ENCODE measurements around the gene GSE1. TPM values are rescaled to one million over a fixed set of nuclear protein-coding genes. Genes with fewer than 3 reads are reported as not detected.

Gene GSE1
- polyA plus RNA-seq, 4 donors = 54.5 to 89.1 (median 68.1) TPM

DNA sequence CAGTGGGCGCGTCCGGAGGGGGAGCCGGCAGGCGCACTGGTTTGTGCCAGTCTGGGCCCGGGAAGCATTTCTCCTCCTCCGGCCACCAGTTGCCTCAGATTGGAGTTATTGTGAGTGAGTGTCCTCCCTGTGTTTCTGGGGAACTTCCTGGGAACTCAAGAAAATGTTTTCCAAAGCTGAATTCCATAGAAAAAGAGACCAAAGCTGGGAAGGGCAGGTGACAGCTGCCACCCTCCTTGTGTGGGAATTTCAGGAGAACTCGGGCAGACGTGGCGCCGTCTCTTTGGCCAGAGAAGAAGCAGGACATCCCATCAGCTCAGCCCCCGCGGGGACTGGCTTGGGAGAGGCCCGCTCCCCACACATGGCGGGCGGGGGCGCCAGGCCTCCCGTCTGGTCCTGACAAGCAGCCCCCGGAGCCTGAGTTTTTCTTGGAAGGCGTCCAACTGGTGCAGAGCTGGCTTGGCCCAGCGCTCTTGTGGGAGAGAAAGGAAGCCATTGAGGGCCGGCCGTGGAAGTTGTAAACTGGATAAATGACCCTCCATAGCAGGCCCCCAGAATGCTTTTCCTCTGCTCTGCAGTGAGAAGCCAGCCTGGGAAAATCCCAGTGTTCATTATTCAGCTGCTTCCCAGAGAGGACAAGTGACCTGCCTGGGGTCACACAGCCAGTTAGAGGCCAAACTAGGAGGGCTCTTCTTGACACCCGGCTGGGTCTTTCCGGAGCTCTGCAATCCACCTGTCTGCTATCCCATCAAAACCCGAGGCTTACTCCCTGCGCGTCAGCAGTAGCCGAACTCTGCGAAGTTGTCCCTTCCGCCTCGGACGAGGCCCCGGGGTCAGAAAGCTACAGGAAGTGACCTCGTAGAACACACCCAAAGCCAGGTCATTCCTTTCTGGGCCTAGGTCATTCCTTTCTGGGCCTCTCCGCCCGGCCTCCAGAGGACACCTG, 39.2 kb upstream of the GSE1 start:
- peak in 3 of 4 donors; percentile 88 to 96 (median 92) for DNase-seq (ENCODE audit: low read depth in 4 of 4, low spot score in 2 of 4)

- DNase-seq (ENCODE audit: low read depth in 4 of 4, low spot score in 2 of 4) = no peak
These were observed 38.2 kb upstream of the GSE1 start for GRCh38 chr16:85574672-85575475.

DNA sequence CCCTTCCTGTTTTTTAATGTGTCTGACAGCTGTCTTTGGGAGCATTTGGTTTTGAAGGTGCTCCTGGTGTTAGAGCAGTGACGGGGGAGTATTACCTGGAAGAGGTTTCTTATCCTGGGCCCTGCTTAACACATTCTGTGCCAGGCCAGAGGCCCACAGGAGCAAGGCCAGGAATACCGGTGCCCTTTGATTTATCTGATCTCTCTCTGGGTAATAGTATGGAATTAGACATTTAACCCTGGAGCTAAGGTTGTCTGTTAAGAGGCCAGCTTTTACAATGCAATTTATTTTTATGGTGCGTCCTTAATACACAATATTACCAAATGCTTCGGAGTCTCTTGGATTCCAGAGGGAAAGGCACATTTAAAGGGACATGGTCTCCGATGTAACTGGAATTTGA, 37.2 kb upstream of the GSE1 start:
- no peak for DNase-seq (ENCODE audit: low read depth in 4 of 4, low spot score in 2 of 4)

DNA sequence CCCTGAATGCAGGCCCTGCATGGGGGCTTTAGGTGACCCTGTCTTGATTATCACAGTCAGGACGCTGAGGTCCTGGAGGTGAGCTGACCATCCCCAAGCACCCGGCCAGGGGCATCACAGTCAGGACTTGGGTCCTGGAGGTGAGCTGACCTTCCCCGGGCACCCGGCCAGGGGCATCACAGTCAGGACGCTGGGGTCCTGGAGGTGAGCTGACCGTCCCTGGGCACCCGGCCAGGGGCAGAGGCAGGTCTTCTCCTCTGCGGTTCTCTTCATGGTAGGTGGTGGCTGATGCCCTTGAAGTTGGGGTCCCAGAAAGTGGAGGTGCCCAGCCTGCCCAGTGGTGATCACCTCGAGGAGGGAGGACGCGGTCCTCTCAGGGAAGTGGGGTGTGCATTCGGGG, 36.2 kb upstream of the GSE1 start:
- DNase-seq (ENCODE audit: low read depth in 4 of 4, low spot score in 2 of 4) = no peak

GRCh38 chr16:85577899-85578598, 35.1 kb upstream of the GSE1 start:
- no peak for DNase-seq (ENCODE audit: low read depth in 4 of 4, low spot score in 2 of 4)

GRCh38 chr16:85578599-85578948, 34.5 kb upstream of the GSE1 start:
- DNase-seq (ENCODE audit: low read depth in 4 of 4, low spot score in 2 of 4) = no peak

DNA sequence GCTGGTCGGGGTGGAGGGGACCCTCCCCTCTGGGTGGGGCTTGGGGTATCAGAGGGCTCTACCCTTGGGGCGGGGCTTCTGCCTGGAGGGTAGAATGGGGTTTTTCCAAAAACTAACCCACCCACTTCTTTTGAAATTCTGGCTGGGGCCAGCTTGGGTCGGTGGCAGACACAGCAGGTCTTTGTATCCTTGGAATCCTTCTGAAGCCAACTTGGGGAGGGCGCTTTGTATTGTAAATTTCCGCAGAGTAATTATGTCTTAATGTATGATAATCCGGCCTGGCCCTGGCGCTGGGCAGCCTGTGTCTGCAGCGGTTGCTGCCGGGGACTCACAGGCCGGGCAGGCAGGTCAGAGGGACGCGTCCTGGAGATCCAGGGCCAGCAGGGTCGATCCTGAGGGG, 33.9 kb upstream of the GSE1 start:
- no peak for DNase-seq (ENCODE audit: low read depth in 4 of 4, low spot score in 2 of 4)

DNA sequence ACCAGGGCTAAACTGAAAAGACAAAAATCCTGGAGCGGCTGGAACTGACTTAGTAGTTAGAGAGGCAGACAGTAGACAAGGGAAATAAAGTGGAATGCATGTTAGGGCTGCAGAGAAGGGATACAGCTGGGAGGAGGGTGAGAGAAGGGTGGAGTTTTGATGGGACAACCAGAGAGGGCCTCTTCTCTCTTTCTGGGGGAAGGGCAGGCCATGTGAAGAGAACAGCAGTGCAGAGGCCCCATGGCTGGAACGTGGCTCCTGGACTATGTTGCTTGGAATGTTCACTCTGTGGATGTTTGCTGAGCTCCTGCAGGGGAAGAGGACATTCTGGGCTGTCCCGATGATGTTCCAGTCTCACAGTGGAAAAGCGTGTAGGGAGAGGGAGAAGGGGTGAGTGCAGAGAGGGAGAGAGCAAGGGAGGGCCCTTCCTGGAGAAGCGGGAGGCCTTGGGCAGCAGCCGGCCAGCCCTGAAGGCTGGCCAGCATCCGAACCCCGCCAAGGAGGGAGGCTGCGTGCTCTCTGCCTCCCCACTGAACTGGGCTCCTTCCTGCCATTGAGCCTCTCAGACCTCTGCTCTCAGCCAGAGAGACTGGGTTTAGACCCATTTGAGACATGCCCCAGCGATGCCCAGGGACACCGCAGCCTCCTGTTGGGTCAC, 33.1 kb upstream of the GSE1 start:
- DNase-seq (ENCODE audit: low read depth in 4 of 4, low spot score in 2 of 4) = no peak

- no peak for DNase-seq (ENCODE audit: low read depth in 4 of 4, low spot score in 2 of 4)
These were observed 32.4 kb upstream of the GSE1 start for GRCh38 chr16:85580684-85581083.

GRCh38 chr16:85582229-85582991, 30.7 kb upstream of the GSE1 start:
- no peak for DNase-seq (ENCODE audit: low read depth in 4 of 4, low spot score in 2 of 4)

DNA sequence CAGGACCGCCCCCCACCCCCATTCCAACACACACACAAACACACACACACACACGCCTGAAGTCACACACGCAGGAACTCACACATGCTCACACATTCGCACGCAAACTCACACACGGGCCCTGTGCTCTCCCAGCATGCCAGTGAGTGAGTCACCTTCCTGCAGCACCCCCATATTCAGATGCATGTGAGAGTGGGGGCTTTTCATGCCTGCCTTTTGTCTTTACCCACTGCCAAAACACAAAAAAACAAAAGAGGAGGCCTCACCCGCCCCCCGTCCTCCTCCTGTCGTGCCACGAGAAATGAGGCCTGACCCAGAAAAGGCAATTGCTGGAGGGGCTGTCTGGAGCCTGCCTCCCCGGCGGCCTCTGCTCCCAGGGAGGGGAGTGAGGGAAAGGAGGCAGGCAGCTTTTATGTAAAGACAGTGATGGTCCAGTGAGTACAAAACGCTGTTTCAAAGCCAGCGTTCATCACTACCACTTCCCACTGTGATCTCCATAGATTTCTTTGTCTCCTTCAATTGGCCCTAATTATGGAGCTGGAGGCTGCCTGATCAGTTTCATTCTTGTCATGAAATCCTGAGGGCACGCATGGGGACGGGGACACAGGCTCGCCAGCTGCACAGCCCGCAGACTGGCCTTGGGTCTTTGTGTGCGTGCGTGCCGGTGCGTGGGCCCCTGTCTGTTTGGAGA, 29.5 kb upstream of the GSE1 start:
- no peak for DNase-seq (ENCODE audit: low read depth in 4 of 4, low spot score in 2 of 4)

GRCh38 chr16:85584267-85584666, 28.9 kb upstream of the GSE1 start:
- no peak for DNase-seq (ENCODE audit: low read depth in 4 of 4, low spot score in 2 of 4)

- no peak for DNase-seq (ENCODE audit: low read depth in 4 of 4, low spot score in 2 of 4)
These were observed 28.3 kb upstream of the GSE1 start for GRCh38 chr16:85584819-85585282.

DNA sequence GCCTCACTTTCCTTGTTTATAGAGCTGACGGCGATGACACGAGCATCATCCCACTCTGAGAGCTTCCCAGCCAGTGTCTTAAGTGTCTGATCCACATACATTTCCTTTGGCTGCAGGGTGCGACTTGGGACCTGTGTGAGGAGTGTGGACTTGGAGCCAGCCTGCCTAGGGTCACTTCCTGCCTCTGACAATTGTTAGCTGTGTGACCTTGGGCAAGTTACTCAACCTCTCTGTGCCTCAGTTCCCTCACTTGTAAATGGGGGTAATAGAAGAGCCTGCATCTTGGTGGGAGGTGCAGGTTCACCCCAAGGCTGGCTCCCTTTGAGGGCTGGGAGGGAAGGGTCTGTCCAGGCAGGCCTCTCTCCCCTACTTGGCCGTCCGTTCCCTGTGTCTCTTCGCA, 27.4 kb upstream of the GSE1 start:
- no peak for DNase-seq (ENCODE audit: low read depth in 4 of 4, low spot score in 2 of 4)

DNA sequence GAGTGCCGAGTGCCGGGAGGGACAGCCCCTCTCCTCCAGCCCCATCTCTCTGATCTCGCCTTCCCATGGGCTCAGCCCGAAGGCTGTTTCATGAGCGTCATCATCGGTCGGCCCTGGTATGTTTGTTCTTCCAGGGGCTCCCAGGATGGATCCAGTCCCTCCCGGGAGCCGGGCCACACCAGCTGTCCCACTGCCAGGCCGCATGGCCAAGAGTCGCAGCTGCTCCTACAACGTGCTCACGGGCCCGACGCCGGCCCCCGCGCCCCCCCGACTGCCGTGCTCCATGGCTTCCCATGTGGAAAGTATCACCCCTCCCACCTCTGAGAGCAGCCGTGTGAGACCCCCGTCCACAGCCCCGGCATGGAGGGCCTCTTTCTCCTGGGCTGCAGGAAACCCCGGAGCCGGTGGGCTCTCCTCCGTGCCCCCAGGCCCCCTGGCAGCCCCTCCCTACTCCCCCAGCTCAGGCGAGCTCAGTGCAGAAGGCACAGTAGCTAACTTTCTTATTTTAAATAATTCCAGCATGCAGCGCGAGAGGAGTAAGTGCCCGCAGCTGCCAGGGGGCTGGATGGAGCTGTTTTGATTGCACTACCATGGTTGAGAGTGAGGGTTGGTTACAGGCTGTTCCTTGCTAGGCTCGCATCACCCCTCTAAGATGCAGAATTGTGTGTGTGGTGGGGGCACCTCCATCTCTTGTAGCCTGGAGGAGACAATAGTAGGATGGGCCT, 26.6 kb upstream of the GSE1 start:
- DNase-seq (ENCODE audit: low read depth in 4 of 4, low spot score in 2 of 4) = no peak

DNA sequence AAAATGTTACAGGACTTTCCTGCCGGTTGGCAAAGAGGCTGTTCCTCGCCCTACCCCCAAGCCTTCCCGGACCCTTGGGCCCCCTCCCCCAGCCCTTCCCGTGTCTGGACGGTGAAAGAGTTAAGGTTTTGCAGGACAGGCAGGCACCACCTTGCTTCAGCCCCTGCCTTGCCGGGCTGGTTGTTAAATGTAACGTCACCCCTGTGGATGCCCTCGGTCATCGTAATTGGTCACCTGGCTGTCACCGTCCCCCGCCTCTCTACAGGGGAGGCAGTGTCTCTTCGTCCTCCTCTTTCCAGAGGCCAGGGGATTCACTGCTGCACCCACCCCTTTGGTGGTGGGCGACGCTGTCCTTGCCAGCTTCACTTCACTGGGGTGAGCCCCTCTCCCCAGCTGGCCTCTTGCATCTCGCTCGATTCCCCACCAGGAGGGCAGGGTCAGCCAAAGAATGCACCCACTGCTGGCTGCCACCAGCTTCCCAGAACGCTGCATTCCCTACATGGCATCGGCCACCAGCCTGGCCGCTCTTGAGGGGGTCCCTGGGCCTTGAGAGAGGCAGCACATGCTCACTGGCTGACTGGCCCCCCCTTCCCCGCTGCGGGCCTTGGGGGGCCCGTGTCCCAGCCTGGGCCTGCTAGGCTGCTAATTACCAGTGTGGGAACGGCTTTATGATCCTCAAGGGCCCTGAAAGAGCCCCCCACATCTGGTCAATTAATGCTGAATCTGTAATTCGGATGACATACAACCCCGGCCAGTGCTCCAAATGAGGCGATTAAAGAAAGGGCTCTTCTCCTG, 25.2 kb upstream of the GSE1 start:
- DNase-seq (ENCODE audit: low read depth in 4 of 4, low spot score in 2 of 4) = no peak

DNA sequence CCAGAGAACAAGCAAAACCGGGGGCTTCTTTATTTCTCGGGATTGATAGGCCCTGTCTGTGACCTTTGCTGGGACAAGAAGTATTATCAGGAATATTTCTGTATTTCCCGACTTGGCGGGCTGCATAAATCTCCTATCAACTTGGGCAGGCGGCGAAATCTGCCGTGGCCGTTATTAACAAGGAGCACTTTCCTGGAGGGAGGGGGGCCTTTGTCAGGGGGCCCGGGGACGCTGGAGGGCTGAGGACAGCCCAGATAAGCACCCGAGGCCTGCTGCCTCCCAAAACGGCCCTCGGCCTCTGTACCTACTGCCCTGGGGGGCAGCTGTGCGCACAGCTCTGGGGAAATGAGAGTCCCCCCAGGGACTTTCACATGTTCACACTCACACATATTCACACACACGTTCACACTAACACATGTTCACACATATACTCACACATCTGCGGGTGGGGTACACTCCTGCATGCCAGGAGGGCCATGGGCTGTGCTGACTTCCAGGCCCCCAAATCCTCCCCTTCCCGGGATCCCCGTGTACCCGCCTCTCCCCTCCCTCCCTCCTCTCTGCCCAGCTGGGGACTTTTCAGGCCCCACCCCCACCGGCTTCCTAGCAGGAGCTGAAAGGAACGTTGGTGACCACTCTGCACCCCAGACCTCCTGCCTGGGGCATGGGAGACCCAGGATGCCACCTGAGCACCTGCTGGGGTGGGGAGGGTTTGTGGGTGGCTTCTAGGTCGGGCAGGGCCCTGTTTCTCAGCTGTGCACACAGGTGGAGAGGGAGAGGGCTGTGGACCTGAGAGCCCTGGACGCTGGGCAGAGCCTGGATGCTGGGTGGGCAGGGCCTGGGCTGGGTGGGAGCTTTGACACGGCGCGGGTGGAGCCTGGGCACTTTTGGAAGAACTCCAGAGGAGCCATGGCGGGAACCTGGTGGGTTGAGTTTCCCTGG, 24.3 kb upstream of the GSE1 start:
- no peak for DNase-seq (ENCODE audit: low read depth in 4 of 4, low spot score in 2 of 4)

Measured in left renal cortex interstitium (tissue), 4 donors.